Iris pigment epithelial cell (primary cell): ENCODE results near the gene EIF4G3.
"Not testable (repeated sequence)": the region's sequence is repeated elsewhere in the genome, so short reads cannot be mapped to it uniquely, and the experiment has no call there.

ENCODE experiments used
- DNase-seq: peaks from one replicate; pipeline ENCODE4 v3.0.0-alpha.2; 2011; ENCODE audit warnings: low read depth

EIF4G3 gene

DNA sequence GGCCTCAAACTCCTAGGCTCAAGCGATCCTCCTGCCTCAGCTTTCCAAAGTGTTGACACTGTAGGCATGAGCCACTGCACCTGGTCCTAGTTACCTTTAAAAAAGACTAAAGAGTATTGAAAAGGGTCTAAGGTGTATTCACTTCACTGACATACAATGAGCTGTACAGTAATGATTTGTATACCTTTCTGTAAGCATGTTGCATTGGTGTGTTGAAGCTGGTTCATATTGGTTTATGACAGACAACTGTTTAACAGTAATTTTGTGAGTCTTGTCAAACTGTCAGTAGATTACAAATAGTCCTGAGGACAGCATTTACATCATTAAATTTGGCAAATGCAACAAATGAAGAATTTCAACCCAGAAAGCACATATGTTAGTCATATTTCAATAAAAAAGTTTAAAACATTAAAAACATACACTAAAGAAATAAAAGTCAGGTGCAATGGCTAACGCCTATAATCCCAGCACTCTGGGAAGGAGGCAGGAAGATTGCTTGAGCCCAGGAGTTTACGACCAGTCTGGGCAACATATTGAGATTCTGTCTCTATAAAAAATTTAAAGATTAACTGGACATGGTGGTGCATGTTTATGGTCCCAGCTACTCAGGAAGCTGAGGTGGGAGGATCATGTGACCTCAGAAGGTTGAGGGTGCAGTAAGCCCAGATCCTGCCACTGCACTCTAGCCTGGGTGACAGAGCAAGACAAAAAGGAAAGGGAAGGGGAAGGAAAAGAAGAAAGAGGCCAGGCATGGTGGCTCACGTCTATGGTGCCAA lies 301.3 kb downstream of the EIF4G3 start:
- DNase-seq, result no peak

DNA sequence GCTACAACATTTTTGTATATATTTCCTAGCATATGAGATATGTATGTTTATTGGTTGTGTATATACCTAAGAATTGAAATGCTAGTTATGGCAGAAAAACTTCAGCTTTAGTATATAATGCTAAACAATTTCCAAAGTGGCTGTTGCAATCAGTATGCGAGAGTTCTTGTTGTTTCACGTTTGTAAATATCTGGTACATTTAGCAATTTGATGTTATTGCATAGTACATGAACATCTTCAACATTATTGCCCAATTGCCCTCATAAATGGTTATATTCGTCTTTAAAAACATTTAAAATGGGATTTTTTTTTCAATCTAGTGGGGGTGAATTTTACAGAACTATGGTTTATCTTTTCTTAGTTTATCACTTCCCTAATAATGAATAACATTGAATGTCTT lies 303.4 kb downstream of the EIF4G3 start:
- DNase-seq, result no peak

DNA sequence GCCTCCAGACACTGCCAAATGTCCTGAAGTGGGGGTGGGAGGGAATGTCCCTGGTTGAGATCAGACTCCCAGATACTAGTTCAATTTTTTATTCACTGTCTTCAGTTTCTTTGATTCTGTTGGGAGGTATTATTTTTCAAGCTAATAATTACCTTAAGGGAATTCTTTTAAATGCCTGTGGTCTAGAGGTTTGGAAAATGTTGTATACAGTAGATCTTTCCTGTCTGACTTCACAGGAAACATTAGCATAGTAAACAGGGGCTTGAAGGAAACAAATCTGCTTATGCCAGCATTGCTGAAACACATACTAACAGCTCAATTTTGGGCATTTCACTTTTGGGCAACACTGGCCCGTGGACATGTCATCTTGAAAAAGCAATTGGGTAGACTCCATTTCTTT lies 305.3 kb downstream of the EIF4G3 start:
- peak; percentile 56 for DNase-seq

DNA sequence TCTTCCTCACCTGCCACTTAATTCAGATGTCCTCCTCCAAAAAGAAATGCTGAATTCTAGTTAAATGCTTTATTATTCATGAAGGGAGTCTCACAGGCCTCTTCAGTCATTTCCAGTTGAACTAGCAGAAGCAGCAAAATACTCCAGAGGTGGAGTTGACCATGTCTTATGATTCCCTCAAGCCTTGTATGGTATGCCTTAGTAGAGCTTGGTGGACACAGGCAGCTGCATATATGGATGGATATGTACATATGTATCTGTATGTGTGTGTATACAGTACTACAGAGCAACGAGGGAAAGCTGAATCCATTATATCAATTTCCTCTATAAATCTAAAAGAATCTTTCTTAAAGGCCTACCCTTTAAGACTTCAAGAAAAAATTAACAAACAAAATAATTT lies 306.0 kb downstream of the EIF4G3 start:
- DNase-seq, result no peak

DNA sequence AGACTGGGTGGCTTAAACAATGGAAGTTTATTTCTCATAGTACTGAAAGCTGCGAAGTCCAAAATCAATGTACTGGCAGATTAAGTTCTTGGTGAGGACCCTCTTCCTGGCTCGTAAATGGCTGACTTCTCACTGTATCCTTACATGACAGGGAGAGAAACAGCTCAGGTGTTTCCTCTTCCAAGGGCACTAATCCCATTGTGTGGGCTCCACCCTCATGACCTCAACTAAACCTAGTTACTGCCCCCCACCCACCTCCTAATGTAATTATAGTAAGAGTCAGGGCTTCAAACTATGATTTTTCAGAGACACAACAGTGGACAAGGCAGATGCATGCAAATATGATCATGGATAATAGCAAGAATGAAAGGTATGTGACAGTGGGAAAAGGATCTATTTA lies 308.4 kb downstream of the EIF4G3 start:
- no peak for DNase-seq

DNA sequence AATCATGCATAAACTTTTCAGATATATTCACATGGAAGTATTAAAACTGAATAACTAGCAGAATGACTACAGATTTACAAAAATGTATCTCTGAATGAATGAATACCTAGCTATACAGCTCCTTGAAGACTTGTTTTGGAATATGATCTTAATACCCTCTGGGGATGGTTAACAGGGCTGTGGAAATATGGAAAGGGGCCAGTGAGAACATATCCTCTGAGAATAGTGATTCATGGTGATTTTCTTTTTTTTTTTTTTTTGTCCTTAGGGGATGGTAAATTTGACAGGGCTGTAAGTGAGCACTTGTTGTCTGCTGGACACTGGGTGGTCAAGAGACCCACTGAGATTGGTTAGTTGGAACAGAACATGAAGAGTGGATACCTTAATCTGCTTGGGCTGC lies 308.9 kb downstream of the EIF4G3 start:
- peak; percentile 60 for DNase-seq

DNA sequence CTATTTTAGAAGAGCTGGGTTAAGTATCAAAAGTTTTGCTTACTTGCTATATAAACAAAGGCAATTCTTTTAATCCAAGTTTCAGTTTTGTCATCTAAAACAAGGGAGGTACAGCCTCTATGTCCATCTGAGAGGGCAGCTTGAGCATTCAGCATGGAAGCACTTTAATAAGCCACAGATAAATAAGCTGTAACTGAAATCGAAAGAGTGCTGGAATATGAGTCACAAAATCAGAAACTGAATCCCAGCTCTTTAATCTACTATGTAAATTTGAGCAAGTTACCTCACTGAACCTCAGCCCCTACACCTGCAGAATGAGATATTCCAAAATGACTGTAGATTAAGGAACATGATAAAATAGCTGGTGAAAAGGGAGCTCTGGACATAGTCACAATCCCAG lies 309.6 kb downstream of the EIF4G3 start:
- peak; percentile 62 for DNase-seq

DNA sequence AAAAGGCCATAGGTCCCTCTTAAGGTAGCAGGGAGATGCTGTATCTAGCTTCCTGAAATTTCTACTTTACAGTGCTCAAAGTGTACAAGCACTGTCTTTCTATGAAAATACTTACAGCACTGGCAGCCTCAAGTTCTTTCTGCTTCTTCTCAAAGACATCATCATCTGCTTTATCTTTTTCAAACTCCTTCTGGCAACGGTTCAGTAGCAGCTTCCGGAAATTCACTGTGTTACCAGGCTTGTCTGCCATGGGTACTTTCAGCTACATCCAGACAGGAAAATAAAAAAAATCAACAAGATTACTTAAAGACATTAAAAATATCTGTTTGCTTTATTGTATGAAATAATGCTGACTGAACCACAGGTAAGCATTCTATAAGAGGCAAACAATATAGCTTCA lies 311.7 kb downstream of the EIF4G3 start:
- DNase-seq, result no peak

DNA sequence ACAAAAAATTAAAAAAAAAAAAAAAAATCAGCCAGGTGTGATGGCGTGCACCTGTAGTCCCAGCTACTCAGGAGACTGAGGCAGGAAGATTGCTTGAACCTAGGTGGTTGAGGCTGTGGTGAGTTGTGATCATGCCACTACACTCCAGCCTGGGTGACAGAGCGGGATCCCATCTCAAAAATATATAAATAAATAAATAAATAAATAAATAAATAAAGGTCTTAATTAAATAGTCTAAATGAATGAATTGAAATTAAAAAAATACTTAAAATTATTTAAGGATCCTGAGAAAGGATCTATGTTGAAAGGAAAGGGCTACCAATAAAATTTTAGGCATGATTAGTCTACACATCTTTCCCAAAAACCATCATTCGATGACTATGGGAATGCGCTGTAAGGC lies 322.2 kb downstream of the EIF4G3 start:
- DNase-seq, result no peak

DNA sequence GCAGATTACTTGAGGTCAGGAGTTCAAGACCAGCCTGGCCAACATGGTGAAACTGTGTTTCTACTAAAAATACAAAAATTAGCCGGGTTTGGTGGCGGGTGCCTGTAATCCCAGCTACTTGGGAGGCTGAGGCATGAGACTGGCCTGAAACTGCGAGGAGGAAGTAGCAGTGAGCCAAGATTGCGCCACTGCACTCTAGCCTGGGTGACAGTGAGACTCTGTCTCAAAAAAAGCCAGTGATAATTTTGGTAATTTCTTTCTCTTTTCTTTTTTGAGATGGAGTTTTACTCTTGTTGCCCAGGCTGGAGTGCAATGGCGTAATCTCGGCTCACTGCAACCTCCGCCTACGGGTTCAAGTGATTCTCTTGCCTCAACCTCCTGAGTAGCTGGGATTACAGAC lies 324.9 kb downstream of the EIF4G3 start:
- not testable (repeated sequence) for DNase-seq

DNA sequence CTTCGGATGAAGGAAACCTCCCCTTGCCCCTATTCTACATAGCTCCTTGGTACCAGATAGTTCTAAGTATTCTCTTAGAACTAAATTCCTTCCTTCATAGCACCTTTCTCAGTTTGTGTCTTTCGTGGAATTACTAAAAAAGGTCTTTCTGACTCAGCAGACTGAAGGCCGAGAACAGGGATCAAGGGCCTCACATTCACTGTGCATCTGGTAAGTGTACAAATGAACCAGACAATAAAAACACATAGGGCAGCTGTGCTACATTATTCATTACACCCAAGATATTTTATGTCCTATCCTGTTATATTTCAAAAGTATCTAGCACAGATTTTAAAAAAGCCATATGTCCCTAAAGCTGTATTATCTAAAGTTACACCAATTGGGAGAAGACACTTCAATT lies 326.7 kb downstream of the EIF4G3 start:
- no peak for DNase-seq

DNA sequence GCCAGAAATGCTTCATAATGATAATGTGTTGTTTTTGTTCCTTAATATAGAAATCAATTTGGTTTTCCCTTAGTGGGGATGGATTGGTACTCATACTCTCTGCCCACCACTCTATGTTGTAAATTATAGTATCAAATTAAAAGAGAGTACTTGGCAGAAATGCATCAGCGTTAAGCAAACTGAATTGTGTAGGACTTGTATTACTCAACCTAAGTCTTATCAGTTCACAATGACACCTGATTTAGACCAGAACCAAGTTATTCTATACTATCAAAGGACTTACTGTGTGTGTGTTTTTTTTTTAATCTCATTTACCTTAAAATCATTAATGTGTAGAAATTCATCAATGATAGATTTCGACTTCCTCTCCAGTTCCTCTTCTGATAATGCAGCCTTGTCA lies 327.6 kb downstream of the EIF4G3 start:
- DNase-seq, result no peak

DNA sequence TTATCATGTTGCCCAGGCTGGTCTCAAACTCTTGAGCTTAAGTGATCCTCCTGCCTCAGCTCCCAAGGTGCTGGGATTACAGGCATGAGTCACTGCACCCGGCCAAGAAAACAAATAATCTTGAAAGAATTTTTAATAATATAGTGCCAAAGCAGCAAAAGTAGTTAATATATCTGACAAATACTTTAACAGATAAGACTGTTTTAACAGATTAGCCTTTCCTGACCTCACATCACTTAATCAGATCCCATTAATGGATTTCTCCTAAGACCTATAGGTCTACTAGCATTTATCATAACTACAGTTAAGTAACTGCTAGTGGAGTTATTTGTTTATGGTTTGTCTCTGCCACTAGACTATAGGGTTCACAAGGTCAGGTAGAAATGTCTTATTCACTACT lies 328.5 kb downstream of the EIF4G3 start:
- peak; percentile 75 for DNase-seq

DNA sequence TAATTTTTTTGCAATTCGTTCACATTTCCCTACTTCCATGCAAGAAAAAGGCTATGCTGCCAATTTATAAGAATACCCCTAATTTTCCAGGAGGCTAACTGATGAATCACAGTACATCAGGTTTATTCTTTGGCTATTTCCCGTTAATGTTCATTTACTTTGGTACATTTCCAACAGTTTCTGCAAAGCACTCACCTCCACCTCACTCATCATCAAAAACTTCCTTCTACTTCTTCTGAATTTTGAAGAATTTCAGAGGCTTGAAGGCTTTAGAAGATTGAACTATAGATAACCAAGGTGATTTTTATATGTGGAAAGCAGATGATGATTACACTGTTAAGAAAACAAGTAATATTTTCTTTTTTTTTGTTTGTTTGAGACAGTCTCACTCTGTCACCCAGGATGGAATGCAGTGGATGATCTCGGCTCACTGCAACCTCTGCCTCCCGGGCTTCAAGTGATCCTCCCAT lies 329.1 kb downstream of the EIF4G3 start:
- peak; percentile 74 for DNase-seq

DNA sequence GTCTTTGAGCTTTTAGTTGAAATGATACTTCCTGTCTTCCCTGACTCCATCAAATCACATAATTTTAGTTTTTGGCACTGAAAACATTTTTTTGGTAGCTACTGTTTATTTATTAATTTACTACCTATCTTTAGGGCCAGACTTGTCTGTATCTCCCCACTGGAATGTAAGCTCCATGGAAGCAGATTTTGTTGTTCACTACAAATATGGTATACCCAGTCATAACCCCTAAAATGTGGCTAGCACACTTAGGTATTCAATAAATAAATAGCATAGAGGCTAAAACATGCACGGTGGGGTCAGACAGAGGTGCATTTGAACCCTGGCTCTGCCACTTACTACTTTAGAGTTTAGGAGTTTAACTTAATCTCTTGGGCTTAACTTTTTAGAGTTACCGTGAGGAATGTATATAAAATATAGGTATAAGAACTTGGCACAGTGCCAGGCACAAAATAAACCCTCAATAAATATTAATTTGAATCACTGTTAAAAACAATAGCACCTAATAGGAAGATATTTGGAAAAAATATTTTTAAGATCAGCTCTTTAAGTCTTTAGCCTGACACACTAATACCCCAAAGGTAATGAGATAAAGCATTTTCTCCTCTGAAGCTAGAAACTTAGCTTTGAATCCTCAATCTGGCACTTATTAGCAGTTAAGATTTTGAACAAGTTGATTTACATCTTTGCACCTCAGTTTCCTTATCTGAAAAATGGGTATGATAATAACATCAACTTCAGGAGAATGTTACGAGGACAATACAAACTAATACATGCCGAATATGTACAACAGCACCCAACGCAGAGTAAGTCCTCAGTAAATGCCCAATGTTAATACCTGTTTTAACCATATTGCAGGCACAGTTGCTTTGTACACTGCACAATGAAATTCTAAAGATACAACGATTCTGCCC lies 330.0 kb downstream of the EIF4G3 start:
- DNase-seq, result peak; percentile 61

DNA sequence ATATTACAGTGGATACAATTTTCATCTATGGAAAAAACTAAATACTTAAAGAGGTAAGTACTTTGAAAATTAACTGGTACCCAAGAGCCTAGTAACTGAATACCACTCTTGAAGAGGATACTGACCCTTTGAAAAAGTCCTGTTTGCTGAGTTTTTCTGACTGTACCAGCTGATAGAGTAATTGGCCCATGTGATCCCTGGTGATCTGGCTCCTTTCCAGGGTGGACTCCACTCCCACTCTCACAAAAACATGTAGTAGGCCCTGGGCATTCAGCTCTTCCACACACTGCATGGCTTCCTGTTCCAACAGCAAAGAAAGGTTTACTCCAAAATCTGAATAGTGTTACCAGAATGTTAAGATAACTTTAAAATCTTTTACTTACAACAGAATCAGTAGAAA lies 336.0 kb downstream of the EIF4G3 start:
- no peak for DNase-seq

DNA sequence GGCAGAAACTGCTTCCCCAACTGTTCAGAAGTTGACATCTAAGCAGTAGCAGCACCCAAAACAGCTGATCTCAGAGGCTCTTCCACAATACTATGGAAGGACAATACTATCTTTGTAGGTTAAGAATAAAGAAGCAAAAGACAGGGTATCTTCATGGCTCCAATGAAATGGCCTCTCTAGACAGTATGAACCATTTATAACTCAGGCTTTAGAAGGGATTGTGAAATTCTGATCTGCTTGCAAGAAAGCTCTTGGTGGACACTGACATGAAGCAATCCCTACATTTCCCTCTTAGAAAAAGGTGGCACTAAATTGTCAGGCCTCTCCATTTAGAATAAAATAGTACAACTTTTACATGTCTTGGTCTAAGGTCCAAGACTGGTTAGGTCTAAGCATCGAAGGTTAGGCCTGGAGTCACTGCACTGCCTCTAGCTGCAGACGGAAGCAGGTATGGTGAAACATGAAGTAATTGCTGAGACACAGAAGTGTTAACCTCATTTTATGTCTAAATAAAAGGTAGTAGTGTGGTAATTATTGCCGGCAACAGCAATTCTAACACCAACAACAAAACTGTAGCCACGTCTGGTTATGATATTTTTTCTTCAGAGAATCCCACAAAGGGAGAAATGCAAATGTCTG lies 339.0 kb downstream of the EIF4G3 start:
- DNase-seq, result peak; percentile 62

DNA sequence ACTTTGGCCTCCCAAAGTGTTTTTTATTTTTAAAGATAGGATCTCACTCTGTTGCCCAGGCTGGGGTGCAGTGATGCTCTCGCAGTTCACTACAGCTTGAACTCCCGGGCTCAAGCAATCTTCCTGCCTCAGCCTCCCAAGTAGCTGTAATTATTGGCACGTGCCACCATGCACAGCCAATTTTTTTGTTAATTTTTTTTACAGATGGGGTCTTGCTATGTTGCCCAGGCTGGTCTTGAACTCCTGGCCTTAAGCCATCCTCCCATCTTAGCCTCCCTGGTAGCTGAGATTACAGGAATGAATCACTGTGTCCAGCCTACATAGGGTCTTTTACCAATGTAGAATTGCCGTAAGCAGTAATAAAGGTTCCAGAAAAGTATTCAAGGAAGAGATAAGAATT lies 340.5 kb downstream of the EIF4G3 start:
- no peak for DNase-seq

DNA sequence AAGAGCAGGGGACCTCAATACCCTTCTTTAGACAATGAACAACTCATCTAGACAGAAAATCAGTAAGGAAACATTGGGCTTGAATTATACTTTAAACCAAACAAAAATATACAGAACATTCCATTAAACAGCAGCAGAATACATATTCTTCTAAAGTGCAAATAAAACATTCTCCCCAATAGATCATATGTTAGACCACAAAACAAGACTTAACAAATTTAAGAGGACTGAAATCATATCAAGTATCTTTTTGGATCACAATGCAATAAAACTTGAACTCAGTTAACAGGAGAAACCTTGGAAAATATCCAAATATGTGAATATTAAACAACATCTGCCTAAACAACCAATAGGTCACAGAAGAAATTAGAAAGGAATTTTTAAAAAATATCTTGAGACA lies 341.9 kb downstream of the EIF4G3 start:
- no peak for DNase-seq

DNA sequence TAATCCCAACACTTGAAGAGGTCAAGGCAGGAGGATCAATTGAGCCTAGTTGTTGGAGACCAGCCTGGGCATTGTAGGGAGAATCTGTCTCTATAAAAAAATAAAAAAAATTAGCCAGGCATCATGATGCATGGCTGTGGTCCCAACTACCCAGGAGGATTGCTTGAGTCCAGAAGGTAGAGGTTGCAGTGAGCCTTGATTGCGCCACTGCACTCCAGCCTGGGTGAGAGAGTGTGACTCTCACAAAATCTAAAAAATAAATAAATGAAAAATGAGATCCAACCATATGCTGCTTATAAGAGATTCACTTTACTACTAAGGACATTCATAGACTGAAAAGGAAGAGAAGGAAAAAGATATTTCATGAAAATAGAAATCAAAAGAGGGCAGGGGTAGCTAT lies 342.5 kb downstream of the EIF4G3 start:
- no peak for DNase-seq

DNA sequence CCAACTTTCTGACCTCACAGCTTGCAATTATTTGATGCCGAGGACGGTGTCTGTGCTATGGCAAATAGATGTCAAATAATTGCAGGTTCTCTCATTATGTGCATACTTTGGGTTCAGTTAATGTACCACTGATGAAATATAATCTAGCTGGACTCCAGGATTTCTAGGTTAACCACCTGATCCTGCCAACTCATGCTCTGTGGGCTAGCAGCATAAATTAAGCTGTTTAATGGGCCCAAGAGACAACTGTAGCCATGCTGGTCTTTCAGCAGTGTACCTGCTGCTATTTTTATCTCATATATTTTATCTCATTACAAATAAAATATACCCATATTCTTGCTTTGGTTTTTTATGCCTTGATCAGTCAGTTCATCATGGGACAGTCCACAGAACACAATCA lies 346.3 kb downstream of the EIF4G3 start:
- DNase-seq, result no peak

DNA sequence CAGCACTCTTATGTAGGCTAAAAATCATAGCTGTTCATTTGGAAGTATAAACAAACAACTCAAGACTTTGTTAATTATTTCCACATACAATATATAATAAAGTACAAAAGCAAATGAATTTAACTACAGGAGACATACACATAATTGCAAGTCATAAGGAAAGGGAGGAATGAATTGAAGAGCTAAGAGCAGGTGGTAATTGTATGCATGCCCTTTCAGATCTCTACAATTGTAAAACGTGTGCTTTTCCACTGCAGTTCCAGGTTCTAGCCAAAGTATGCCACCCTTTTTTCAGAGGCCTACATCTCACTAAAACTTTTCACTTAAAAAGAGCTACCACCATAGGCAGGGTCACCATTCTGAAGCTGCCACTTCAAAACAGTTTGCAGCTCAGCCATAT lies 346.8 kb downstream of the EIF4G3 start:
- DNase-seq, result no peak

DNA sequence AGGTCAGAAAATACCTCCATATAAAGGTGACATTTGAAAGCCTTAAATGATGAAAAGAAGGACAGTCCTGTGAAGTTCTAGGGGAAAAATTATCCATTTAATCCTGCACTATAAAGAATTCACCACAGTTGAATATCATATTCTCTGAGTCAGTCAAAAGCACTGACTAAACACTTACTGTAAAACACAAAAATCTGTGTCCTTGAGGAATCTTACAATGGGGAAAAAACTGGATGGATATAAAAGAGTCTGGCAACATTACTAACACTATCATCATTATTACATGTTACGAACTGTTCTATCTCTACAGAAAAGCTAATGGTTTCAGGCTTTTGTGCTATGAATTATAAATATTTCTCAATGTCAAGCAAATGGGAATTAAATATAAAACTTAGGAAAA lies 347.2 kb downstream of the EIF4G3 start:
- no peak for DNase-seq
